ENCODE measurements around the gene FOXP1.

The FOXP1 gene

GRCh38 chr3:71219744-71220638 is 363.5 kb downstream of the FOXP1 start:
- no peaks in the 10 kb centered on the region for H3K9me2 ChIP-seq (replicated peaks; ENCODE audit: insufficient read depth, low read length)

GRCh38 chr3:71218508-71218907 is 365.0 kb downstream of the FOXP1 start:
- H3K9me2 ChIP-seq (replicated peaks; ENCODE audit: insufficient read depth, low read length) = no peaks in the 10 kb centered on the region
- no peak overlapping the region for H3K9ac ChIP-seq (ENCODE audit: low read length)
- H3K4me3 ChIP-seq (ENCODE audit: insufficient read depth, low read length, poor library complexity, severe bottlenecking) = no peak overlapping the region
- no peaks in the 10 kb centered on the region for H3K36me3 ChIP-seq (ENCODE audit: low read length)
- H3K4me2 ChIP-seq (ENCODE audit: low read depth, low read length, poor library complexity, severe bottlenecking) = no peak overlapping the region
- H3F3A ChIP-seq (ENCODE audit: insufficient read depth) = no peaks in the 10 kb centered on the region
- H2AFZ ChIP-seq (ENCODE audit: low read depth, low read length, severe bottlenecking) = no peak overlapping the region
- TF ChIP-seq EZH2phosphoT487 (conservative IDR thresholded peaks at IDR 0.05; ENCODE audit: low read length) = no peak
- no peak for TF ChIP-seq CTCF (IDR thresholded peaks at IDR 0.05; ENCODE audit: insufficient read depth, low read length, poor library complexity, severe bottlenecking)
- no peaks in the 10 kb centered on the region for H4K20me1 ChIP-seq (ENCODE audit: low read depth, low read length)
- no peaks in the 10 kb centered on the region for H3K9me3 ChIP-seq (ENCODE audit: insufficient read depth, low read length)
- no peaks in the 10 kb centered on the region for H3K79me2 ChIP-seq (ENCODE audit: insufficient read depth, low read length)
- no peaks in the 10 kb centered on the region for H3K27me3 ChIP-seq (ENCODE audit: low read length)
- no peak overlapping the region for H3K27ac ChIP-seq (ENCODE audit: low read depth, low read length)

More at GRCh38 chr3:71219744-71220638, 363.5 kb downstream of the FOXP1 start:
- no peaks in the 10 kb centered on the region for H3K36me3 ChIP-seq (ENCODE audit: low read length)
- no peak overlapping the region for H3K9ac ChIP-seq (ENCODE audit: low read length)
- H3K79me2 ChIP-seq (ENCODE audit: insufficient read depth, low read length) = no peaks in the 10 kb centered on the region
- H4K20me1 ChIP-seq (ENCODE audit: low read depth, low read length) = no peaks in the 10 kb centered on the region
- H2AFZ ChIP-seq (ENCODE audit: low read depth, low read length, severe bottlenecking) = no peak overlapping the region
- no peak overlapping the region for H3K4me2 ChIP-seq (ENCODE audit: low read depth, low read length, poor library complexity, severe bottlenecking)
- H3K4me3 ChIP-seq (ENCODE audit: insufficient read depth, low read length, poor library complexity, severe bottlenecking) = no peak overlapping the region
- no peak for TF ChIP-seq EZH2phosphoT487 (conservative IDR thresholded peaks at IDR 0.05; ENCODE audit: low read length)
- no peak for TF ChIP-seq CTCF (IDR thresholded peaks at IDR 0.05; ENCODE audit: insufficient read depth, low read length, poor library complexity, severe bottlenecking)
- H3F3A ChIP-seq (ENCODE audit: insufficient read depth) = no peaks in the 10 kb centered on the region
- H3K27ac ChIP-seq (ENCODE audit: low read depth, low read length) = no peak overlapping the region
- H3K9me3 ChIP-seq (ENCODE audit: insufficient read depth, low read length) = no peaks in the 10 kb centered on the region
- H3K27me3 ChIP-seq (ENCODE audit: low read length) = no peaks in the 10 kb centered on the region

- H3K79me2 ChIP-seq (ENCODE audit: insufficient read depth, low read length) = no peaks in the 10 kb centered on the region
- TF ChIP-seq EZH2phosphoT487 (conservative IDR thresholded peaks at IDR 0.05; ENCODE audit: low read length) (no peak), CTCF (IDR thresholded peaks at IDR 0.05; ENCODE audit: insufficient read depth, low read length, poor library complexity, severe bottlenecking) (no peak)
- H3F3A ChIP-seq (ENCODE audit: insufficient read depth) = no peaks in the 10 kb centered on the region
- H3K27ac ChIP-seq (ENCODE audit: low read depth, low read length) = no peak overlapping the region
- no peak overlapping the region for H3K4me3 ChIP-seq (ENCODE audit: insufficient read depth, low read length, poor library complexity, severe bottlenecking)
- no peaks in the 10 kb centered on the region for H4K20me1 ChIP-seq (ENCODE audit: low read depth, low read length)
- no peaks in the 10 kb centered on the region for H3K36me3 ChIP-seq (ENCODE audit: low read length)
- H3K9me3 ChIP-seq (ENCODE audit: insufficient read depth, low read length) = no peaks in the 10 kb centered on the region
- H2AFZ ChIP-seq (ENCODE audit: low read depth, low read length, severe bottlenecking) = no peak overlapping the region
- no peaks in the 10 kb centered on the region for H3K9me2 ChIP-seq (replicated peaks; ENCODE audit: insufficient read depth, low read length)
- no peak overlapping the region for H3K9ac ChIP-seq (ENCODE audit: low read length)
- H3K27me3 ChIP-seq (ENCODE audit: low read length) = no peaks in the 10 kb centered on the region
- H3K4me2 ChIP-seq (ENCODE audit: low read depth, low read length, poor library complexity, severe bottlenecking) = no peak overlapping the region
Measured at GRCh38 chr3:71217640-71218222, 365.8 kb downstream of the FOXP1 start.

Data from SU-DHL-6 (cell line).